Erythroblast (primary cell): ENCODE measurements around the gene ATAT1.

Source experiments
- DNase-seq, 2 experiments: peaks; one replicate each; lab custom pipeline; 2025; lab: John Stamatoyannopoulos, UW
- GATA1 ChIP-seq: IDR thresholded peaks from 2 replicates; pipeline ENCODE4 v1.6.1; 2011; ENCODE audit warnings: low read depth, mild to moderate bottlenecking, control low read depth, low read length, moderate library complexity
- POLR2A ChIP-seq: IDR thresholded peaks from 2 replicates; pipeline ENCODE4 v1.6.1; 2011; ENCODE audit warnings: mild to moderate bottlenecking, low read length

The ATAT1 gene

GRCh38 chr6:30687659-30688431, 61.2 kb downstream of the ATAT1 start:
- no peak for DNase-seq

GRCh38 chr6:30688569-30688968, 61.9 kb downstream of the ATAT1 start:
- TF ChIP-seq POLR2A, result no peak
- TF ChIP-seq GATA1, result no peak
- no peak for DNase-seq

More at GRCh38 chr6:30687659-30688431, 61.2 kb downstream of the ATAT1 start:
- peak; percentile 1 for TF ChIP-seq POLR2A
- no peak for TF ChIP-seq GATA1

- DNase-seq, result no peak
- TF ChIP-seq POLR2A, result no peak
- no peak for TF ChIP-seq GATA1
Measured at GRCh38 chr6:30689022-30689865, 62.6 kb downstream of the ATAT1 start.

- no peak for TF ChIP-seq POLR2A
- TF ChIP-seq GATA1, result no peak
- no peak for DNase-seq
Measured at GRCh38 chr6:30689985-30690384, 63.3 kb downstream of the ATAT1 start.

- peak; percentile 41 for TF ChIP-seq POLR2A
- no peak for TF ChIP-seq GATA1
- peak; percentile 76 to 85 for DNase-seq
Measured at GRCh38 chr6:30690403-30691207, 63.9 kb downstream of the ATAT1 start, which contains the start of gene NRM. Gene NRM, minus strand, starts transcription at chr6:30690984. Its CDS starts 10 bp downstream, at chr6:30690974.

- TF ChIP-seq POLR2A, result peak; percentile 9
- no peak for TF ChIP-seq GATA1
Measured at GRCh38 chr6:30691208-30691847, 64.7 kb downstream of the ATAT1 start.

More at GRCh38 chr6:30691208-30691847, 64.7 kb downstream of the ATAT1 start:
- DNase-seq, result no peak
